ENCODE data around the gene PRMT7.

Gene PRMT7

GRCh38 chr16:68306633-68307032 is 4.2 kb upstream of the PRMT7 start:
- DNase-seq (ENCODE audit: low spot score): no peak

GRCh38 chr16:68309799-68310198 is 1.0 kb upstream of the PRMT7 start:
- DNase-seq (ENCODE audit: low spot score): no peak

GRCh38 chr16:68310437-68310773 is 414 bp upstream of the PRMT7 start:
- no peak for DNase-seq (ENCODE audit: low spot score)

- no peak for DNase-seq (ENCODE audit: low spot score)
Measured at GRCh38 chr16:68313116-68313515, 2.3 kb downstream of the PRMT7 start.

- DNase-seq (ENCODE audit: low spot score): no peak
Measured at GRCh38 chr16:68319185-68319908, 8.5 kb downstream of the PRMT7 start.

GRCh38 chr16:68324336-68324735 is 13.5 kb downstream of the PRMT7 start:
- no peak for DNase-seq (ENCODE audit: low spot score)

GRCh38 chr16:68324780-68325357 is 14.1 kb downstream of the PRMT7 start:
- DNase-seq (ENCODE audit: low spot score): no peak

- DNase-seq (ENCODE audit: low spot score): peak; percentile 87
Measured at GRCh38 chr16:68328151-68328859, 17.5 kb downstream of the PRMT7 start.

- DNase-seq (ENCODE audit: low spot score): no peak
Measured at GRCh38 chr16:68328860-68329390, 18.1 kb downstream of the PRMT7 start.

- DNase-seq (ENCODE audit: low spot score): no peak
Measured at GRCh38 chr16:68331879-68332410, 21.1 kb downstream of the PRMT7 start.

GRCh38 chr16:68332411-68333121 is 21.7 kb downstream of the PRMT7 start:
- DNase-seq (ENCODE audit: low spot score): no peak

GRCh38 chr16:68335175-68335574 is 24.4 kb downstream of the PRMT7 start:
- DNase-seq (ENCODE audit: low spot score): no peak

GRCh38 chr16:68338326-68339119 is 27.7 kb downstream of the PRMT7 start:
- no peak for DNase-seq (ENCODE audit: low spot score)

- DNase-seq (ENCODE audit: low spot score): no peak
Measured at GRCh38 chr16:68339214-68339613, 28.4 kb downstream of the PRMT7 start.

GRCh38 chr16:68342620-68343019 is 31.8 kb downstream of the PRMT7 start:
- no peak for DNase-seq (ENCODE audit: low spot score)

GRCh38 chr16:68343137-68343536 is 32.3 kb downstream of the PRMT7 start:
- no peak for DNase-seq (ENCODE audit: low spot score)

GRCh38 chr16:68344252-68344651 is 33.4 kb downstream of the PRMT7 start:
- DNase-seq (ENCODE audit: low spot score): no peak

- no peak for DNase-seq (ENCODE audit: low spot score)
Measured at GRCh38 chr16:68345351-68345810, 34.6 kb downstream of the PRMT7 start.

GRCh38 chr16:68345958-68346635 is 35.3 kb downstream of the PRMT7 start:
- no peak for DNase-seq (ENCODE audit: low spot score)

- DNase-seq (ENCODE audit: low spot score): no peak
Measured at GRCh38 chr16:68346892-68347480, 36.2 kb downstream of the PRMT7 start.

Data from germinal center (tissue), 1 donor.